Measurements from ENCODE around the gene GABRB3. TPM values are rescaled to one million over a fixed set of nuclear protein-coding genes. Genes with fewer than 3 reads are reported as not detected.

Gene GABRB3
- polyA plus RNA-seq (2013, experiment 1 of 2), result 9.6 TPM
- 10.0 TPM for polyA plus RNA-seq (2013, experiment 2 of 2)

GRCh38 chr15:26772154-26773066 is at the start of gene GABRB3:
GABRB3 (minus strand) TSS chr15:26773066.
- Histone ChIP-seq H3K14ac (ENCODE audit: low read length) (peak within 1 kb of the TSS; percentile 71), H3K4ac (ENCODE audit: low read length) (no peak within 1 kb of the TSS), H3K79me1 (ENCODE audit: low read depth, low read length) (peaks cover 2% of the 10 kb centered on the region), H3K27me3 (ENCODE audit: control insufficient read depth in 3 of 3, insufficient read depth in 3 of 3, low read depth in 1 of 3, low read length in 3 of 3) (peaks cover 0 to 47% (median 0%) of the 10 kb centered on the region in 3 experiments), H3K18ac (ENCODE audit: low read length) (peak within 1 kb of the TSS; percentile 87), H3K4me1 (ENCODE audit: control insufficient read depth in 2 of 2, insufficient read depth in 1 of 2, low read depth in 1 of 2, low read length in 2 of 2) (peaks cover 0 to 5% of the 10 kb centered on the region in 2 donors), H2BK5ac (ENCODE audit: low read length) (no peak within 1 kb of the TSS), H3K27ac (replicated peaks; ENCODE audit: low read length) (peak within 1 kb of the TSS; percentile 35), H2AFZ (ENCODE audit: low read length) (peak within 1 kb of the TSS; percentile 95), H3K4me3 (ENCODE audit: low read length in 2 of 2) (peak within 1 kb of the TSS; percentile 47 to 94), H3K4me2 (ENCODE audit: insufficient read depth, low read length, poor library complexity, severe bottlenecking) (peak within 1 kb of the TSS; percentile 94), H3K9ac (ENCODE audit: low read depth, low read length, poor library complexity) (peak within 1 kb of the TSS; percentile 90), H4K8ac (ENCODE audit: low read depth, low read length) (no peak within 1 kb of the TSS), H4K91ac (ENCODE audit: low read depth, low read length, poor library complexity) (no peak within 1 kb of the TSS), H3K36me3 (replicated peaks in 1 of 2; ENCODE audit: control insufficient read depth in 2 of 2, insufficient read depth in 2 of 2, low read length in 2 of 2) (no peaks in the 10 kb centered on the region), H2BK12ac (ENCODE audit: low read length) (no peak within 1 kb of the TSS), H2BK120ac (ENCODE audit: low read depth, low read length) (no peak within 1 kb of the TSS), H2BK15ac (ENCODE audit: low read length) (peak within 1 kb of the TSS; percentile 49), H3K23ac (ENCODE audit: low read depth, low read length, poor library complexity) (no peak within 1 kb of the TSS), H3K9me3 (replicated peaks in 1 of 2; ENCODE audit: control insufficient read depth in 2 of 2, insufficient read depth in 1 of 2, low read depth in 1 of 2, low read length in 2 of 2) (no peaks in the 10 kb centered on the region), H2AK5ac (ENCODE audit: low read depth, low read length) (no peak within 1 kb of the TSS)
- DNase-seq (ENCODE audit: low spot score), result peak; percentile 17
- WGBS, 2 donors (ENCODE audit: extremely low coverage in 2 of 2, insufficient read length in 2 of 2, insufficient replicate concordance in 1 of 2), result no CpG with 5 or more reads among the region's 112 CpGs

GRCh38 chr15:26807517-26808427 is 34.9 kb upstream of the GABRB3 start:
- H3K14ac ChIP-seq (ENCODE audit: low read length), result no peak overlapping the region
- no peak overlapping the region for H2AFZ ChIP-seq (ENCODE audit: low read length)
- no peak overlapping the region for H4K8ac ChIP-seq (ENCODE audit: low read depth, low read length)
- H3K9me3 ChIP-seq (replicated peaks in 1 of 2; ENCODE audit: control insufficient read depth in 2 of 2, insufficient read depth in 1 of 2, low read depth in 1 of 2, low read length in 2 of 2), result peaks cover 0 to 4% of the 10 kb centered on the region in 2 donors
- DNase-seq (ENCODE audit: low spot score), result no peak
- H3K4me2 ChIP-seq (ENCODE audit: insufficient read depth, low read length, poor library complexity, severe bottlenecking), result no peak overlapping the region
- WGBS, 2 donors (ENCODE audit: extremely low coverage in 2 of 2, insufficient read length in 2 of 2, insufficient replicate concordance in 1 of 2), result no CpG with 5 or more reads among the region's 15 CpGs
- no peak overlapping the region for H2AK5ac ChIP-seq (ENCODE audit: low read depth, low read length)
- H3K79me1 ChIP-seq (ENCODE audit: low read depth, low read length), result no peaks in the 10 kb centered on the region
- no peak overlapping the region for H4K91ac ChIP-seq (ENCODE audit: low read depth, low read length, poor library complexity)
- no peaks in the 10 kb centered on the region for H3K27me3 ChIP-seq (ENCODE audit: control insufficient read depth in 3 of 3, insufficient read depth in 3 of 3, low read depth in 1 of 3, low read length in 3 of 3)
- H3K36me3 ChIP-seq (replicated peaks in 1 of 2; ENCODE audit: control insufficient read depth in 2 of 2, insufficient read depth in 2 of 2, low read length in 2 of 2), result peaks cover 0 to 2% of the 10 kb centered on the region in 2 donors
- no peak overlapping the region for H3K4me3 ChIP-seq (ENCODE audit: low read length in 2 of 2)
- H3K18ac ChIP-seq (ENCODE audit: low read length), result peak overlapping the region; percentile 0
- H2BK12ac ChIP-seq (ENCODE audit: low read length), result no peak overlapping the region
- H2BK15ac ChIP-seq (ENCODE audit: low read length), result no peak overlapping the region
- H3K4me1 ChIP-seq (ENCODE audit: control insufficient read depth in 2 of 2, insufficient read depth in 1 of 2, low read depth in 1 of 2, low read length in 2 of 2), result peaks cover 0 to 4% of the 10 kb centered on the region in 2 donors
- no peak overlapping the region for H3K9ac ChIP-seq (ENCODE audit: low read depth, low read length, poor library complexity)
- no peak overlapping the region for H2BK5ac ChIP-seq (ENCODE audit: low read length)
- H3K23ac ChIP-seq (ENCODE audit: low read depth, low read length, poor library complexity), result no peak overlapping the region
- H3K4ac ChIP-seq (ENCODE audit: low read length), result no peak overlapping the region
- H3K27ac ChIP-seq (replicated peaks; ENCODE audit: low read length), result no peak overlapping the region
- no peak overlapping the region for H2BK120ac ChIP-seq (ENCODE audit: low read depth, low read length)

- Histone ChIP-seq H3K18ac (ENCODE audit: low read length) (peak overlapping the region; percentile 28), H2AK5ac (ENCODE audit: low read depth, low read length) (no peak overlapping the region), H2BK12ac (ENCODE audit: low read length) (no peak overlapping the region), H3K9me3 (replicated peaks in 1 of 2; ENCODE audit: control insufficient read depth in 2 of 2, insufficient read depth in 1 of 2, low read depth in 1 of 2, low read length in 2 of 2) (peaks cover 0 to 4% of the 10 kb centered on the region in 2 donors), H3K23ac (ENCODE audit: low read depth, low read length, poor library complexity) (no peak overlapping the region), H3K79me1 (ENCODE audit: low read depth, low read length) (no peaks in the 10 kb centered on the region), H2BK5ac (ENCODE audit: low read length) (no peak overlapping the region), H4K8ac (ENCODE audit: low read depth, low read length) (no peak overlapping the region), H3K4me2 (ENCODE audit: insufficient read depth, low read length, poor library complexity, severe bottlenecking) (no peak overlapping the region), H3K14ac (ENCODE audit: low read length) (peak overlapping the region; percentile 71), H2AFZ (ENCODE audit: low read length) (no peak overlapping the region), H2BK15ac (ENCODE audit: low read length) (no peak overlapping the region), H2BK120ac (ENCODE audit: low read depth, low read length) (no peak overlapping the region), H4K91ac (ENCODE audit: low read depth, low read length, poor library complexity) (no peak overlapping the region), H3K4me1 (ENCODE audit: control insufficient read depth in 2 of 2, insufficient read depth in 1 of 2, low read depth in 1 of 2, low read length in 2 of 2) (peaks cover 0 to 4% of the 10 kb centered on the region in 2 donors), H3K9ac (ENCODE audit: low read depth, low read length, poor library complexity) (no peak overlapping the region), H3K4ac (ENCODE audit: low read length) (no peak overlapping the region), H3K36me3 (replicated peaks in 1 of 2; ENCODE audit: control insufficient read depth in 2 of 2, insufficient read depth in 2 of 2, low read length in 2 of 2) (peaks cover 0 to 2% of the 10 kb centered on the region in 2 donors), H3K27me3 (ENCODE audit: control insufficient read depth in 3 of 3, insufficient read depth in 3 of 3, low read depth in 1 of 3, low read length in 3 of 3) (no peaks in the 10 kb centered on the region), H3K4me3 (ENCODE audit: low read length in 2 of 2) (no peak overlapping the region), H3K27ac (replicated peaks; ENCODE audit: low read length) (no peak overlapping the region)
- DNase-seq (ENCODE audit: low spot score), result no peak
- WGBS, 2 donors (ENCODE audit: extremely low coverage in 2 of 2, insufficient read length in 2 of 2, insufficient replicate concordance in 1 of 2), result no CpG with 5 or more reads among the region's 5 CpGs
Observed at GRCh38 chr15:26806574-26806973, 33.7 kb upstream of the GABRB3 start.

Measured in neuronal stem cell (in vitro differentiated cells).